HG02798 (cell line): ENCODE measurements around the gene LASP1.

Experiments
- ATAC-seq: cut with Tn5 transposase; IDR thresholded peaks from one replicate; pipeline ENCODE4 v1.9.1; 2021; ENCODE audit warnings: mild to moderate bottlenecking; ENCODE audit not compliant: unreplicated experiment, poor library complexity

Gene LASP1

GRCh38 chr17:38868817-38869525 is 887 bp upstream of the LASP1 start:
- ATAC-seq = peak; percentile 39

GRCh38 chr17:38870259-38871165 is 654 bp downstream of the LASP1 start:
- ATAC-seq = peak; percentile 15

- ATAC-seq = no peak
These were observed 1.6 kb downstream of the LASP1 start for GRCh38 chr17:38871247-38872015.

GRCh38 chr17:38872027-38872511 is 2.2 kb downstream of the LASP1 start:
- no peak for ATAC-seq

GRCh38 chr17:38872671-38873385 is 3.0 kb downstream of the LASP1 start:
- ATAC-seq = no peak

GRCh38 chr17:38873640-38874380 is 4.0 kb downstream of the LASP1 start:
- no peak for ATAC-seq

GRCh38 chr17:38874505-38875400 is 4.9 kb downstream of the LASP1 start:
- no peak for ATAC-seq

- no peak for ATAC-seq
These were observed 5.7 kb downstream of the LASP1 start for GRCh38 chr17:38875477-38876075.

GRCh38 chr17:38877130-38877851 is 7.4 kb downstream of the LASP1 start:
- ATAC-seq = peak; percentile 44

- ATAC-seq = no peak
These were observed 10.2 kb downstream of the LASP1 start for GRCh38 chr17:38879878-38880665.

GRCh38 chr17:38881600-38882191 is 11.8 kb downstream of the LASP1 start:
- no peak for ATAC-seq

GRCh38 chr17:38882870-38883269 is 13.0 kb downstream of the LASP1 start:
- no peak for ATAC-seq

- no peak for ATAC-seq
These were observed 14.0 kb downstream of the LASP1 start for GRCh38 chr17:38883592-38884526.

- no peak for ATAC-seq
These were observed 15.3 kb downstream of the LASP1 start for GRCh38 chr17:38885044-38885727.
